Pancreas (tissue), 10 donors: Measurements from ENCODE around the gene ITGA1. TPM values are rescaled to one million over a fixed set of nuclear protein-coding genes. Genes with fewer than 3 reads are reported as not detected.

Experiments used
- ATAC-seq, 4 donors: fragments of 200-7000 bp; cut with Tn5 transposase; one replicate each; pipeline versions ENCODE4 v1.8.0 to v1.9.1; 2020; ENCODE audit warnings: mild to moderate bottlenecking in 4 of 4, moderate library complexity in 4 of 4
- DNase-seq, 6 donors: peaks; one replicate each; pipeline ENCODE4 v3.0.0-alpha.2; 2020
- FAIRE-seq: peaks from 2 replicates; lab custom pipeline; 2012; peaks lifted over from hg19 to GRCh38; lab: Jason Lieb, UNC
- H3K27ac ChIP-seq, 4 donors: fragments of 200-600 bp; sonication (generic); 1 replicate in 3 of 4; 2 replicates in 1 of 4; pipeline versions ENCODE4 v1.5.0 to v1.8.0; 2020
- H3K27me3 ChIP-seq, 4 donors: fragments of 200-600 bp; one replicate each; pipeline ENCODE4 v1.8.0; 2021
- H3K36me3 ChIP-seq, 3 donors: fragments of 200-600 bp; sonication (generic) in 1 of 3; one replicate each; pipeline versions ENCODE4 v1.5.0 to v1.8.0; 2020 to 2021
- H3K4me1 ChIP-seq, 3 donors: fragments of 200-600 bp; one replicate each; pipeline ENCODE4 v1.8.0; 2021
- H3K4me3 ChIP-seq, 4 donors: fragments of 200-600 bp; sonication (generic) in 2 of 4; one replicate each; pipeline versions ENCODE4 v1.5.0 to v1.8.0; 2020 to 2021
- H3K9me3 ChIP-seq, 4 donors: fragments of 200-600 bp; one replicate each; pipeline ENCODE4 v1.8.0; 2021
- CTCF ChIP-seq, 4 donors: fragments of 200-600 bp; sonication (generic) in 3 of 4; IDR thresholded peaks; one replicate each; pipeline versions ENCODE4 v1.5.0 to v1.8.0; 2021; ENCODE audit warnings: antibody characterized with exemption in 4 of 4
- WGBS, 2 donors: extraction: QIAGEN DNeasy Blood & Tissue Kit; methylation state at CpG; one replicate each; pipeline ENCODE4 v1.1.7; 2013; 5-methylcytosine and 5-hydroxymethylcytosine counted together
- intact Hi-C, 3 donors: fragments of 100-400 bp; cut with DNase I; formaldehyde crosslinking; loops; one replicate each; pipeline versions ENCODE4 v1.11.1 to v1.14.2; 2022
- polyA plus RNA-seq, 2 donors: library from polyadenylated mRNA; stranded (reverse); fragments of 200-250 nt; gene quantifications; one replicate each; pipeline ENCODE4 v1.2.3, GENCODE V29; 2013
- total RNA-seq, 6 donors: library from RNA; stranded (reverse); fragmentation: NEBNext Ultra II Directional in 4 of 6; extraction: Animal tissue kit (Norgen Biotek cat#: 25700) in 4 of 6; gene quantifications; one replicate each; pipeline versions ENCODE4 v1.2.1 to v1.2.4, GENCODE V29; 2021 to 2023
- donor health status: healthy with polysubstance abuse.
- donor health status: DM: no; HTN: no; CAD: no; lungs with moderate emphysema.
- donor health status: DM: no; HTN: no; CAD: no.
- donor health status: control.
- donor health status: control.
- donor health status: Bipolar disorder and iron deficiency.
- donor health status: DM: yes; HTN: yes; CAD: no.
- donor health status: DM: no; HTN: no; CAD: no.
- donor health status: DM: no; HTN: no; CAD: no.
- donor health status: DM: yes; HTN: yes; CAD: no.

Gene ITGA1
- total and polyA plus RNA-seq, 8 donors = 1.9 to 18.3 (median 6.3) TPM

- FAIRE-seq = no peak
- Histone ChIP-seq H3K27ac (no peak overlapping the region), H3K36me3 (no peaks in the 10 kb centered on the region), H3K4me3 (no peak overlapping the region), H3K27me3 (no peaks in the 10 kb centered on the region), H3K9me3 (no peaks in the 10 kb centered on the region), H3K4me1 (no peaks in the 10 kb centered on the region)
- DNase-seq = no peak
- no peak for ATAC-seq
- intact Hi-C loops = no loop called here
- no peak for TF ChIP-seq CTCF (IDR thresholded peaks at IDR 0.05)
- 50 to 57% methylated on average over 1 of the region's 1 CpG for WGBS, 2 donors
Observed at GRCh38 chr5:52821901-52822300, 34.2 kb downstream of the ITGA1 start.

- intact Hi-C loops = no loop called here
- DNase-seq (peak in 3 of 6 donors; percentile 13 to 31 (median 14)), FAIRE-seq (no peak), ATAC-seq (peak in 3 of 4 donors; percentile 14 to 59 (median 38))
- Histone ChIP-seq H3K27ac (no peak overlapping the region), H3K36me3 (no peaks in the 10 kb centered on the region), H3K4me3 (no peak overlapping the region), H3K9me3 (no peaks in the 10 kb centered on the region), H3K27me3 (no peaks in the 10 kb centered on the region), H3K4me1 (no peaks in the 10 kb centered on the region)
- no peak for TF ChIP-seq CTCF (IDR thresholded peaks at IDR 0.05)
- 67 to 73% methylated on average over 6 of the region's 6 CpGs for WGBS, 2 donors
Observed at GRCh38 chr5:52822437-52822836, 34.7 kb downstream of the ITGA1 start.

GRCh38 chr5:52824827-52825226, 37.1 kb downstream of the ITGA1 start:
- 97 to 98% methylated on average over 1 of the region's 1 CpG for WGBS, 2 donors

GRCh38 chr5:52825826-52826225, 38.1 kb downstream of the ITGA1 start:
- no peaks in the 10 kb centered on the region for H3K9me3 ChIP-seq
- no peaks in the 10 kb centered on the region for H3K36me3 ChIP-seq
- FAIRE-seq (no peak), DNase-seq (no peak), ATAC-seq (no peak)
- WGBS, 2 donors = 87 to 92% methylated on average over 2 of the region's 2 CpGs
- H3K4me1 ChIP-seq = no peaks in the 10 kb centered on the region
- no peak overlapping the region for H3K27ac ChIP-seq
- no peaks in the 10 kb centered on the region for H3K27me3 ChIP-seq
- intact Hi-C loops = no loop called here
- H3K4me3 ChIP-seq = no peak overlapping the region
- no peak for TF ChIP-seq CTCF (IDR thresholded peaks at IDR 0.05)

More at GRCh38 chr5:52824827-52825226, 37.1 kb downstream of the ITGA1 start:
- H3K36me3 ChIP-seq = no peaks in the 10 kb centered on the region
- H3K4me3 ChIP-seq = no peak overlapping the region
- TF ChIP-seq CTCF (IDR thresholded peaks at IDR 0.05) = no peak
- H3K9me3 ChIP-seq = no peaks in the 10 kb centered on the region
- no peaks in the 10 kb centered on the region for H3K27me3 ChIP-seq
- no peak overlapping the region for H3K27ac ChIP-seq
- no peak for FAIRE-seq
- ATAC-seq = no peak
- DNase-seq = no peak
- intact Hi-C loops = no loop called here
- no peaks in the 10 kb centered on the region for H3K4me1 ChIP-seq

- no peak for ATAC-seq
- intact Hi-C loops = no loop called here
- no peaks in the 10 kb centered on the region for H3K27me3 ChIP-seq
- no peak overlapping the region for H3K27ac ChIP-seq
- DNase-seq = no peak
- TF ChIP-seq CTCF (IDR thresholded peaks at IDR 0.05) = no peak
- no peaks in the 10 kb centered on the region for H3K4me1 ChIP-seq
- no peak overlapping the region for H3K4me3 ChIP-seq
- 88 to 98% methylated on average over 1 of the region's 1 CpG for WGBS, 2 donors
- H3K36me3 ChIP-seq = no peaks in the 10 kb centered on the region
- H3K9me3 ChIP-seq = no peaks in the 10 kb centered on the region
- FAIRE-seq = no peak
Observed at GRCh38 chr5:52827815-52828214, 40.1 kb downstream of the ITGA1 start.
